ENCODE data around the gene NEGR1. TPM values are rescaled to one million over a fixed set of nuclear protein-coding genes. Genes with fewer than 3 reads are reported as not detected.

Gene NEGR1
- total RNA-seq, 1 experiment from 2014 or later = 2.9 TPM

- ATAC-seq = no peak
- ChIA-PET CTCF (no interaction called here), POLR2A (no interaction called here)
- Mint-ChIP-seq H3K36me3 (no peaks in the 10 kb centered on the region), H3K27ac (0 out of 2 replicates have a peak overlapping the region, but pooled peaks have one; percentile 50), H3K4me1 (peaks cover 50% of the 10 kb centered on the region), H3K4me3 (no peak overlapping the region), H3K9me3 (no peaks in the 10 kb centered on the region), H3K27me3 (ENCODE audit: low read depth) (no peaks in the 10 kb centered on the region)
- no peak for TF ChIP-seq USF2 (CRISPR knock-in tag; IDR thresholded peaks at IDR 0.05)
- no peak for TF ChIP-seq RORB (CRISPR knock-in tag; IDR thresholded peaks at IDR 0.05)
- no peak for TF ChIP-seq MLX (CRISPR knock-in tag; IDR thresholded peaks at IDR 0.05)
- TF ChIP-seq JAZF1 (CRISPR knock-in tag; IDR thresholded peaks at IDR 0.05) = no peak
- TF ChIP-seq TP53 (CRISPR knock-in tag; IDR thresholded peaks at IDR 0.05) = no peak
- no peak for TF ChIP-seq FOXP4 (CRISPR knock-in tag; IDR thresholded peaks at IDR 0.05)
- TF ChIP-seq ATF6 (CRISPR knock-in tag; IDR thresholded peaks at IDR 0.05) = no peak
- TF ChIP-seq E2F5 (CRISPR knock-in tag; IDR thresholded peaks at IDR 0.05) = no peak
- no peak for TF ChIP-seq FOXK1 (CRISPR knock-in tag; IDR thresholded peaks at IDR 0.05)
- no peak for TF ChIP-seq MXD4 (CRISPR knock-in tag; IDR thresholded peaks at IDR 0.05; ENCODE audit: borderline replicate concordance)
- TF ChIP-seq ZBTB21 (CRISPR knock-in tag; IDR thresholded peaks at IDR 0.05; ENCODE audit: borderline replicate concordance) = no peak
- TF ChIP-seq ZNF263 (CRISPR knock-in tag; IDR thresholded peaks at IDR 0.05; ENCODE audit: low read depth) = no peak
- DNase-seq (ENCODE audit: low spot score) = no peak
Observed at GRCh38 chr1:72006092-72006491, 276.2 kb downstream of the NEGR1 start.

GRCh38 chr1:72003092-72003491, 279.2 kb downstream of the NEGR1 start:
- DNase-seq (ENCODE audit: low spot score) (no peak), ATAC-seq (peak; percentile 36)
- TF ChIP-seq PRDM15 (CRISPR knock-in tag; IDR thresholded peaks at IDR 0.05) (no peak), KAT7 (CRISPR knock-in tag; IDR thresholded peaks at IDR 0.05; ENCODE audit: borderline replicate concordance) (no peak)
- H3K36me3 Mint-ChIP-seq = no peaks in the 10 kb centered on the region
- H3K4me3 Mint-ChIP-seq = no peak overlapping the region
- POLR2A ChIA-PET = no interaction called here
- peak overlapping the region; percentile 97 for H3K27ac Mint-ChIP-seq
- no peaks in the 10 kb centered on the region for H3K27me3 Mint-ChIP-seq (ENCODE audit: low read depth)
- CTCF ChIA-PET = interaction anchor here (1.1 kb wide), 1 partner anchor 35 kb away, joined by 6 read pairs; no protein-coding TSS in a partner anchor
- peaks cover 46% of the 10 kb centered on the region for H3K4me1 Mint-ChIP-seq
- no peaks in the 10 kb centered on the region for H3K9me3 Mint-ChIP-seq
